Left lung (tissue), 10 donors: ENCODE measurements around the gene SORCS3. TPM values are rescaled to one million over a fixed set of nuclear protein-coding genes. Genes with fewer than 3 reads are reported as not detected.

Source experiments
- ATAC-seq: fragments of 200-7000 bp; cut with Tn5 transposase; one replicate; pipeline ENCODE4 v1.9.1; 2020; ENCODE audit warnings: moderate library complexity
- DNase-seq, 4 donors: peaks; one replicate each; pipeline ENCODE4 v3.0.0-alpha.2; 2013 to 2020
- H3K27ac ChIP-seq, 2 donors: fragments of 200-600 bp; sonication (generic) in 1 of 2; one replicate each; pipeline versions ENCODE4 v1.5.0 to v1.8.0; 2020 to 2021
- H3K27me3 ChIP-seq, 2 donors: fragments of 200-600 bp; sonication (generic) in 1 of 2; one replicate each; pipeline versions ENCODE4 v1.5.0 to v1.8.0; 2020 to 2021
- H3K36me3 ChIP-seq, 2 donors: fragments of 200-600 bp; sonication (generic) in 1 of 2; one replicate each; pipeline versions ENCODE4 v1.5.0 to v1.8.0; 2020 to 2021
- H3K4me1 ChIP-seq, 2 donors: fragments of 200-600 bp; one replicate each; pipeline ENCODE4 v1.8.0; 2021
- H3K4me3 ChIP-seq, 2 donors: fragments of 200-600 bp; sonication (generic) in 1 of 2; one replicate each; pipeline versions ENCODE4 v1.5.0 to v1.8.0; 2020 to 2021; ENCODE audit warnings: mild to moderate bottlenecking in 1 of 2
- H3K9me3 ChIP-seq, 2 donors: fragments of 200-600 bp; sonication (generic) in 1 of 2; one replicate each; pipeline versions ENCODE4 v1.5.0 to v1.8.0; 2020 to 2021
- CTCF ChIP-seq, 2 donors: fragments of 200-600 bp; sonication (generic) in 1 of 2; IDR thresholded peaks; one replicate each; pipeline versions ENCODE4 v1.5.0 to v1.8.0; 2021; ENCODE audit warnings: antibody characterized with exemption in 2 of 2
- intact Hi-C, 2 donors: fragments of 100-400 bp; cut with DNase I; formaldehyde crosslinking; loops; one replicate each; pipeline versions ENCODE4 v1.11.2 to v1.14.2; 2022
- polyA plus RNA-seq, 6 donors: library from polyadenylated mRNA; unstranded; fragments of 120-200 nt; gene quantifications; one replicate each; pipeline ENCODE4 v1.2.1, GENCODE V29; 2013; ENCODE audit not compliant: insufficient read length in 6 of 6
- total RNA-seq, 2 donors: library from RNA; stranded (reverse); fragmentation: NEBNext Ultra II Directional; extraction: Animal tissue kit (Norgen Biotek cat#: 25700); gene quantifications; one replicate each; pipeline ENCODE4 v1.2.1, GENCODE V29; 2021
- donor health status: DM: no; HTN: yes; CAD: no.
- donor health status: DM: no; HTN: no; CAD: no.

The SORCS3 gene
- total and polyA plus RNA-seq, 8 donors: 0.05 to 0.24 (median 0.06) TPM; not detected in 2

GRCh38 chr10:104831272-104831671, 190.2 kb downstream of the SORCS3 start:
- ATAC-seq (no peak), DNase-seq (no peak)
- Histone ChIP-seq H3K27ac (no peak overlapping the region), H3K36me3 (no peaks in the 10 kb centered on the region), H3K4me1 (no peaks in the 10 kb centered on the region), H3K4me3 (no peak overlapping the region), H3K9me3 (peaks cover 0 to 6% of the 10 kb centered on the region in 2 donors), H3K27me3 (no peaks in the 10 kb centered on the region)
- no peak for TF ChIP-seq CTCF (IDR thresholded peaks at IDR 0.05)
- intact Hi-C loops: no loop called here

GRCh38 chr10:104834580-104834979, 193.5 kb downstream of the SORCS3 start:
- H3K4me1 ChIP-seq: no peaks in the 10 kb centered on the region
- no peaks in the 10 kb centered on the region for H3K36me3 ChIP-seq
- intact Hi-C loops: no loop called here
- ATAC-seq (no peak), DNase-seq (no peak)
- H3K27me3 ChIP-seq: no peaks in the 10 kb centered on the region
- no peaks in the 10 kb centered on the region for H3K9me3 ChIP-seq
- no peak for TF ChIP-seq CTCF (IDR thresholded peaks at IDR 0.05)
- H3K27ac ChIP-seq: no peak overlapping the region
- no peak overlapping the region for H3K4me3 ChIP-seq

GRCh38 chr10:104835422-104835821, 194.3 kb downstream of the SORCS3 start:
- DNase-seq: no peak
- no peak for ATAC-seq
- no peaks in the 10 kb centered on the region for H3K4me1 ChIP-seq
- no peaks in the 10 kb centered on the region for H3K36me3 ChIP-seq
- intact Hi-C loops: no loop called here
- H3K9me3 ChIP-seq: no peaks in the 10 kb centered on the region
- no peak for TF ChIP-seq CTCF (IDR thresholded peaks at IDR 0.05)
- H3K27ac ChIP-seq: no peak overlapping the region
- H3K27me3 ChIP-seq: no peaks in the 10 kb centered on the region
- no peak overlapping the region for H3K4me3 ChIP-seq

GRCh38 chr10:104842704-104843103, 201.6 kb downstream of the SORCS3 start:
- H3K36me3 ChIP-seq: no peaks in the 10 kb centered on the region
- no peaks in the 10 kb centered on the region for H3K27me3 ChIP-seq
- H3K27ac ChIP-seq: no peak overlapping the region
- H3K4me3 ChIP-seq: no peak overlapping the region
- H3K9me3 ChIP-seq: no peaks in the 10 kb centered on the region
- no peak for TF ChIP-seq CTCF (IDR thresholded peaks at IDR 0.05)
- intact Hi-C loops: no loop called here
- ATAC-seq (no peak), DNase-seq (no peak)
- no peaks in the 10 kb centered on the region for H3K4me1 ChIP-seq

- H3K36me3 ChIP-seq: no peaks in the 10 kb centered on the region
- intact Hi-C loops: no loop called here
- H3K27me3 ChIP-seq: no peaks in the 10 kb centered on the region
- ATAC-seq (no peak), DNase-seq (no peak)
- no peaks in the 10 kb centered on the region for H3K9me3 ChIP-seq
- no peak overlapping the region for H3K27ac ChIP-seq
- TF ChIP-seq CTCF (IDR thresholded peaks at IDR 0.05): no peak
- H3K4me1 ChIP-seq: no peaks in the 10 kb centered on the region
- no peak overlapping the region for H3K4me3 ChIP-seq
Observed at GRCh38 chr10:104844073-104844472, 203.0 kb downstream of the SORCS3 start.
